HG03558 (cell line): ENCODE measurements around the gene SPTSSB.

Experiments
- ATAC-seq: cut with Tn5 transposase; IDR thresholded peaks from one replicate; pipeline ENCODE4 v1.9.1; 2021; ENCODE audit warnings: moderate number of reproducible peaks; ENCODE audit not compliant: unreplicated experiment; ENCODE audit errors: extremely low read depth

The SPTSSB gene

GRCh38 chr3:161393310-161393709, 22.0 kb upstream of the SPTSSB start:
- no peak for ATAC-seq

GRCh38 chr3:161392853-161393252, 21.5 kb upstream of the SPTSSB start:
- no peak for ATAC-seq

- no peak for ATAC-seq
Observed at GRCh38 chr3:161390200-161390599, 18.9 kb upstream of the SPTSSB start.

GRCh38 chr3:161389445-161390035, 18.2 kb upstream of the SPTSSB start:
- ATAC-seq = no peak

- no peak for ATAC-seq
Observed at GRCh38 chr3:161388855-161389254, 17.5 kb upstream of the SPTSSB start.

- no peak for ATAC-seq
Observed at GRCh38 chr3:161386991-161387770, 15.9 kb upstream of the SPTSSB start.

- no peak for ATAC-seq
Observed at GRCh38 chr3:161372321-161373260, 1.3 kb upstream of the SPTSSB start.

- no peak for ATAC-seq
Observed at GRCh38 chr3:161369531-161369930, 1.8 kb downstream of the SPTSSB start.

GRCh38 chr3:161366094-161366493, 5.2 kb downstream of the SPTSSB start:
- ATAC-seq = no peak

- ATAC-seq = no peak
Observed at GRCh38 chr3:161358488-161358887, 12.8 kb downstream of the SPTSSB start.

- ATAC-seq = no peak
Observed at GRCh38 chr3:161356287-161356686, 15.0 kb downstream of the SPTSSB start.

GRCh38 chr3:161355508-161355907, 15.8 kb downstream of the SPTSSB start:
- no peak for ATAC-seq

- ATAC-seq = no peak
Observed at GRCh38 chr3:161354554-161354953, 16.8 kb downstream of the SPTSSB start.

- ATAC-seq = no peak
Observed at GRCh38 chr3:161351330-161351729, 20.0 kb downstream of the SPTSSB start.

GRCh38 chr3:161350916-161351315, 20.4 kb downstream of the SPTSSB start:
- no peak for ATAC-seq

- no peak for ATAC-seq
Observed at GRCh38 chr3:161349529-161350312, 21.6 kb downstream of the SPTSSB start.

- ATAC-seq = no peak
Observed at GRCh38 chr3:161348796-161349400, 22.4 kb downstream of the SPTSSB start.

- ATAC-seq = no peak
Observed at GRCh38 chr3:161347726-161348125, 23.6 kb downstream of the SPTSSB start.

GRCh38 chr3:161345023-161345422, 26.3 kb downstream of the SPTSSB start:
- no peak for ATAC-seq

GRCh38 chr3:161343986-161344385, 27.3 kb downstream of the SPTSSB start:
- ATAC-seq = no peak
